HUES6 (cell line): ENCODE measurements around the gene ERBB3.

Experiments
- H3K27ac ChIP-seq: 2 replicates; pipeline ENCODE4 v1.7.0; 2013; ENCODE audit warnings: low read depth, mild to moderate bottlenecking, low read length, inconsistent platforms
- H3K27me3 ChIP-seq: 2 replicates; pipeline ENCODE4 v1.6.1; 2013; ENCODE audit warnings: low read length; ENCODE audit not compliant: control insufficient read depth, insufficient read depth
- H3K36me3 ChIP-seq: 2 replicates; pipeline ENCODE4 v1.6.1; 2013; ENCODE audit warnings: low read length; ENCODE audit not compliant: control insufficient read depth, insufficient read depth
- H3K4me1 ChIP-seq: 2 replicates; pipeline ENCODE4 v1.6.1; 2013; ENCODE audit warnings: low read length; ENCODE audit not compliant: control insufficient read depth, insufficient read depth
- H3K4me3 ChIP-seq: 2 replicates; pipeline ENCODE4 v1.5.1; 2013; ENCODE audit warnings: low read depth, low read length
- H3K9ac ChIP-seq: one replicate; pipeline ENCODE4 v1.6.1; 2013; ENCODE audit warnings: mild to moderate bottlenecking, low read length
- H3K9me3 ChIP-seq: 2 replicates; pipeline ENCODE4 v1.6.1; 2013; ENCODE audit warnings: low read depth, low read length; ENCODE audit not compliant: control insufficient read depth, insufficient read depth

Gene ERBB3

GRCh38 chr12:56099787-56100186 lies 19.8 kb downstream of the ERBB3 start:
- H3K36me3 ChIP-seq: peaks cover 75% of the 10 kb centered on the region
- no peaks in the 10 kb centered on the region for H3K27me3 ChIP-seq
- no peaks in the 10 kb centered on the region for H3K9me3 ChIP-seq
- H3K9ac ChIP-seq: no peak overlapping the region
- H3K4me1 ChIP-seq: peaks cover 4% of the 10 kb centered on the region; the same call in 1 of the 2 replicates
- H3K27ac ChIP-seq: no peak overlapping the region
- H3K4me3 ChIP-seq: no peak overlapping the region

GRCh38 chr12:56101045-56101444 lies 21.1 kb downstream of the ERBB3 start:
- Histone ChIP-seq H3K9me3 (no peaks in the 10 kb centered on the region), H3K4me1 (peaks cover 12% of the 10 kb centered on the region), H3K36me3 (peaks cover 69% of the 10 kb centered on the region), H3K9ac (no peak overlapping the region), H3K27ac (no peak overlapping the region), H3K27me3 (no peaks in the 10 kb centered on the region), H3K4me3 (no peak overlapping the region)

GRCh38 chr12:56102683-56103065 lies 22.7 kb downstream of the ERBB3 start:
- Histone ChIP-seq H3K9me3 (no peaks in the 10 kb centered on the region), H3K4me1 (peaks cover 16% of the 10 kb centered on the region), H3K4me3 (no peak overlapping the region), H3K27ac (no peak overlapping the region), H3K9ac (no peak overlapping the region), H3K27me3 (no peaks in the 10 kb centered on the region), H3K36me3 (peaks cover 69% of the 10 kb centered on the region)

- no peaks in the 10 kb centered on the region for H3K27me3 ChIP-seq
- no peaks in the 10 kb centered on the region for H3K9me3 ChIP-seq
- peaks cover 16% of the 10 kb centered on the region for H3K4me1 ChIP-seq
- peaks cover 71% of the 10 kb centered on the region for H3K36me3 ChIP-seq
- H3K4me3 ChIP-seq: peak overlapping the region; percentile 96
- H3K9ac ChIP-seq: peak overlapping the region; percentile 81
- H3K27ac ChIP-seq: no peak overlapping the region
Observed at GRCh38 chr12:56103066-56103711, 23.2 kb downstream of the ERBB3 start.

- peak overlapping the region; percentile 96 for H3K4me3 ChIP-seq
- no peaks in the 10 kb centered on the region for H3K9me3 ChIP-seq
- peaks cover 71% of the 10 kb centered on the region for H3K36me3 ChIP-seq
- peaks cover 16% of the 10 kb centered on the region for H3K4me1 ChIP-seq
- no peak overlapping the region for H3K27ac ChIP-seq
- no peaks in the 10 kb centered on the region for H3K27me3 ChIP-seq
- H3K9ac ChIP-seq: peak overlapping the region; percentile 81
Observed at GRCh38 chr12:56103823-56104108, 23.8 kb downstream of the ERBB3 start.

- Histone ChIP-seq H3K9me3 (no peaks in the 10 kb centered on the region), H3K4me3 (peak within 1 kb of the TSS; percentile 96), H3K9ac (peak within 1 kb of the TSS; percentile 98), H3K27me3 (no peaks in the 10 kb centered on the region), H3K27ac (peak within 1 kb of the TSS; percentile 90), H3K36me3 (peaks cover 71% of the 10 kb centered on the region), H3K4me1 (peaks cover 16% of the 10 kb centered on the region)
Observed at GRCh38 chr12:56104109-56104814, 24.3 kb downstream of the ERBB3 start, which contains the start of gene PA2G4. TSS of gene PA2G4 (plus strand) at chr12:56104559. CDS start at chr12:56104738, 179 bp downstream.

GRCh38 chr12:56104815-56105608 lies 25.0 kb downstream of the ERBB3 start:
- Histone ChIP-seq H3K4me3 (peak overlapping the region; percentile 96), H3K27me3 (no peaks in the 10 kb centered on the region), H3K36me3 (peaks cover 71% of the 10 kb centered on the region), H3K4me1 (peaks cover 16% of the 10 kb centered on the region), H3K9ac (peak overlapping the region; percentile 98), H3K9me3 (no peaks in the 10 kb centered on the region), H3K27ac (peak overlapping the region; percentile 90)

- Histone ChIP-seq H3K27ac (0 out of 2 replicates have a peak overlapping the region, but pooled peaks have one; percentile 90), H3K9me3 (no peaks in the 10 kb centered on the region), H3K27me3 (no peaks in the 10 kb centered on the region), H3K4me1 (peaks cover 16% of the 10 kb centered on the region), H3K36me3 (peaks cover 74% of the 10 kb centered on the region), H3K9ac (peak overlapping the region; percentile 98), H3K4me3 (peak overlapping the region; percentile 96)
Observed at GRCh38 chr12:56105609-56105902, 25.6 kb downstream of the ERBB3 start.

GRCh38 chr12:56107242-56107641 lies 27.3 kb downstream of the ERBB3 start:
- H3K4me1 ChIP-seq: peaks cover 16% of the 10 kb centered on the region
- H3K27me3 ChIP-seq: no peaks in the 10 kb centered on the region
- H3K36me3 ChIP-seq: peaks cover 73% of the 10 kb centered on the region
- no peak overlapping the region for H3K9ac ChIP-seq
- H3K27ac ChIP-seq: no peak overlapping the region
- no peaks in the 10 kb centered on the region for H3K9me3 ChIP-seq
- H3K4me3 ChIP-seq: no peak overlapping the region; the same call in 1 of the 2 replicates

- Histone ChIP-seq H3K9ac (no peak overlapping the region), H3K4me1 (peaks cover 9% of the 10 kb centered on the region), H3K27ac (no peak overlapping the region), H3K27me3 (no peaks in the 10 kb centered on the region), H3K36me3 (peaks cover 82% of the 10 kb centered on the region), H3K9me3 (no peaks in the 10 kb centered on the region), H3K4me3 (no peak overlapping the region)
Observed at GRCh38 chr12:56110571-56110970, 30.6 kb downstream of the ERBB3 start.

- no peak overlapping the region for H3K27ac ChIP-seq
- H3K36me3 ChIP-seq: peaks cover 60% of the 10 kb centered on the region
- no peaks in the 10 kb centered on the region for H3K9me3 ChIP-seq
- no peak overlapping the region for H3K9ac ChIP-seq
- no peaks in the 10 kb centered on the region for H3K27me3 ChIP-seq
- no peak overlapping the region for H3K4me3 ChIP-seq
- H3K4me1 ChIP-seq: peaks cover 4% of the 10 kb centered on the region; the same call in 1 of the 2 replicates
Observed at GRCh38 chr12:56114084-56114483, 34.1 kb downstream of the ERBB3 start.
